Hepatocyte (in vitro differentiated cells): Measurements from ENCODE around the gene GNG10. TPM values are rescaled to one million over a fixed set of nuclear protein-coding genes. Genes with fewer than 3 reads are reported as not detected.

Experiments
- DNase-seq: peaks from one replicate; pipeline ENCODE4 v3.0.0-alpha.2; 2016; ENCODE audit warnings: low spot score
- H2AFZ ChIP-seq: fragments of 200-600 bp; sonication (generic); 2 replicates; pipeline ENCODE4 v1.6.0; 2016; ENCODE audit warnings: antibody characterized with exemption, mild to moderate bottlenecking
- H3K27ac ChIP-seq: fragments of 200-600 bp; sonication (generic); 2 replicates; pipeline ENCODE4 v1.5.1; 2016; ENCODE audit warnings: mild to moderate bottlenecking
- H3K27me3 ChIP-seq: fragments of 200-600 bp; sonication (generic); 2 replicates; pipeline ENCODE4 v1.6.1; 2016
- H3K36me3 ChIP-seq: fragments of 200-600 bp; sonication (generic); replicated peaks from 2 replicates; pipeline ENCODE4 v1.5.1; 2016; ENCODE audit warnings: low read depth; ENCODE audit not compliant: insufficient read depth
- H3K4me1 ChIP-seq: fragments of 200-600 bp; sonication (generic); 2 replicates; pipeline ENCODE4 v1.5.1; 2016; ENCODE audit warnings: mild to moderate bottlenecking, moderate library complexity; ENCODE audit not compliant: insufficient read depth
- H3K4me2 ChIP-seq: fragments of 200-600 bp; sonication (generic); 2 replicates; pipeline ENCODE4 v1.6.0; 2016
- H3K4me3 ChIP-seq: fragments of 200-600 bp; sonication (generic); 2 replicates; pipeline ENCODE4 v1.5.1; 2016; ENCODE audit warnings: mild to moderate bottlenecking
- H3K79me2 ChIP-seq: fragments of 200-600 bp; sonication (generic); 2 replicates; pipeline ENCODE4 v1.6.0; 2017; ENCODE audit warnings: mild to moderate bottlenecking
- H3K9me2 ChIP-seq: fragments of 200-600 bp; sonication (generic); replicated peaks from 2 replicates; pipeline ENCODE4 v1.6.0; 2017; ENCODE audit warnings: mild to moderate bottlenecking; ENCODE audit not compliant: insufficient read depth
- H3K9me3 ChIP-seq: fragments of 200-600 bp; sonication (generic); 2 replicates; pipeline ENCODE4 v1.5.1; 2016; ENCODE audit warnings: low read depth, mild to moderate bottlenecking
- H4K20me1 ChIP-seq: fragments of 200-600 bp; sonication (generic); 2 replicates; pipeline ENCODE4 v1.6.0; 2016; ENCODE audit warnings: mild to moderate bottlenecking; ENCODE audit not compliant: insufficient read depth, poor library complexity, severe bottlenecking
- EZH2 ChIP-seq: fragments of 200-600 bp; sonication (generic); IDR thresholded peaks from 2 replicates; pipeline ENCODE4 v1.6.1; 2016; ENCODE audit warnings: antibody characterized with exemption, mild to moderate bottlenecking, borderline replicate concordance
- EZH2phosphoT487 ChIP-seq: fragments of 200-600 bp; sonication (generic); IDR thresholded peaks from one replicate; pipeline ENCODE4 v1.6.1; 2018; ENCODE audit warnings: antibody characterized with exemption, mild to moderate bottlenecking, low read depth, moderate library complexity; ENCODE audit not compliant: unreplicated experiment, severe bottlenecking
- WGBS: methylation state at CpG from one replicate; pipeline ENCODE4 v1.1.6; 2016; ENCODE audit warnings: low lambda C conversion rate; ENCODE audit errors: missing lambda C conversion rate; 5-methylcytosine and 5-hydroxymethylcytosine counted together
- polyA plus RNA-seq: library from polyadenylated mRNA; unstranded; fragments of >200 nt; fragmentation: Nextera tagmentation; extraction: Ambion mirVana; gene quantifications from 2 replicates; pipeline ENCODE4 v1.2.1, GENCODE V29; 2016
- total RNA-seq: library from RNA; depleted of rRNA; stranded (reverse); fragments of >200 nt; gene quantifications from 2 replicates; pipeline ENCODE4 v1.2.3, GENCODE V29; 2014
- TF ChIP-seq, protein P1 (sequence below): fragments of 200-600 bp; sonication (generic); IDR thresholded peaks from 2 replicates; pipeline ENCODE4 v1.5.1; 2016; ENCODE audit warnings: antibody characterized with exemption, mild to moderate bottlenecking; ENCODE audit not compliant: poor library complexity

Gene GNG10
- total and polyA plus RNA-seq, 2 experiments from 2014 or later = 51.6 to 101 TPM

DNA sequence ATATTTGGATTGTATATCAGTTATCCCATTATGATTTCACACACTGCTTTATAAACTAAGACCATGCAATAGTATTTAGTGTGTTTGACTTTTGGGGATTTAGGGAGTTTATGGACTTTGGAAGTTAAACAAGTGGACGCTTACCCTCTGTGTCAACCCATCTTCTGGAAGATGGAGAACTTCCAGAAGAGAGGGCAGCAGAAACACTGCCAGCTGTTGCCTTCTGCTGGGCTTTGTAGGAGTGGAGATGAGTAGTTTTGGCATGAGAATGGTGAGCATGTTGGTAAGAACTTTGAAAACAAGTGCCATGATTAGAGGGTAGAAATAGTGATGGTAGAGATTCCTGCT lies 28.0 kb upstream of the GNG10 start:
- no peaks in the 10 kb centered on the region for H3K9me3 ChIP-seq
- H3K4me3 ChIP-seq = no peak overlapping the region
- H3K27me3 ChIP-seq = no peaks in the 10 kb centered on the region
- H3K4me1 ChIP-seq = peaks cover 50% of the 10 kb centered on the region
- peak overlapping the region; percentile 96 for H3K4me2 ChIP-seq
- H3K79me2 ChIP-seq = peaks cover 69% of the 10 kb centered on the region
- TF ChIP-seq, protein P1, sequence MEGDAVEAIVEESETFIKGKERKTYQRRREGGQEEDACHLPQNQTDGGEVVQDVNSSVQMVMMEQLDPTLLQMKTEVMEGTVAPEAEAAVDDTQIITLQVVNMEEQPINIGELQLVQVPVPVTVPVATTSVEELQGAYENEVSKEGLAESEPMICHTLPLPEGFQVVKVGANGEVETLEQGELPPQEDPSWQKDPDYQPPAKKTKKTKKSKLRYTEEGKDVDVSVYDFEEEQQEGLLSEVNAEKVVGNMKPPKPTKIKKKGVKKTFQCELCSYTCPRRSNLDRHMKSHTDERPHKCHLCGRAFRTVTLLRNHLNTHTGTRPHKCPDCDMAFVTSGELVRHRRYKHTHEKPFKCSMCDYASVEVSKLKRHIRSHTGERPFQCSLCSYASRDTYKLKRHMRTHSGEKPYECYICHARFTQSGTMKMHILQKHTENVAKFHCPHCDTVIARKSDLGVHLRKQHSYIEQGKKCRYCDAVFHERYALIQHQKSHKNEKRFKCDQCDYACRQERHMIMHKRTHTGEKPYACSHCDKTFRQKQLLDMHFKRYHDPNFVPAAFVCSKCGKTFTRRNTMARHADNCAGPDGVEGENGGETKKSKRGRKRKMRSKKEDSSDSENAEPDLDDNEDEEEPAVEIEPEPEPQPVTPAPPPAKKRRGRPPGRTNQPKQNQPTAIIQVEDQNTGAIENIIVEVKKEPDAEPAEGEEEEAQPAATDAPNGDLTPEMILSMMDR = no peak
- TF ChIP-seq EZH2phosphoT487 (no peak), EZH2 (no peak)
- no peak overlapping the region for H2AFZ ChIP-seq
- 57% methylated on average over 1 of the region's 1 CpG for WGBS
- H3K27ac ChIP-seq = no peak overlapping the region
- no peaks in the 10 kb centered on the region for H3K36me3 ChIP-seq
- DNase-seq = no peak
- no peaks in the 10 kb centered on the region for H3K9me2 ChIP-seq
- H4K20me1 ChIP-seq = peaks cover 27% of the 10 kb centered on the region

DNA sequence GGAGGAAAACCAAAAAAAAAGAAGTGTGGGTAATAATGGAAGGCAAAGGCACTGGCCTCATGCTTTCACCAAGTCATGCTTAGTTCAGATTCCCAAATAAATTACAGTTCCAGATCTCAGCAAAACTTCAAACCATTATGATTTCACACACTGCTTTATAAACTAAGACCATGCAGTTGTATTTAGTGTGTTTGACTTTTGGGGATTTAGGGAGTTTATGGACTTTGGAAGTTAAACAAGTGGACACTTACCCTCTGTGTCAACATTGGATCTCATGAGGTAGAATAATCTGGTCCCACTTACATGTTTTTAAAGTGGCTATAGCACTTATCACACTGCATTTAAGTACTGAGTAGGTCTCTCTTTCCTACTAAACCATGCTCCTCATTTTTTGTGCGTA lies 26.5 kb upstream of the GNG10 start:
- WGBS = 64% methylated on average over 1 of the region's 1 CpG
- H3K4me2 ChIP-seq = peak overlapping the region; percentile 96
- no peaks in the 10 kb centered on the region for H3K36me3 ChIP-seq
- H3K4me3 ChIP-seq = no peak overlapping the region
- peaks cover 82% of the 10 kb centered on the region for H3K79me2 ChIP-seq
- H3K4me1 ChIP-seq = peaks cover 49% of the 10 kb centered on the region
- H4K20me1 ChIP-seq = peaks cover 29% of the 10 kb centered on the region
- H2AFZ ChIP-seq = no peak overlapping the region
- TF ChIP-seq EZH2phosphoT487 (no peak), EZH2 (no peak)
- TF ChIP-seq, protein P1 = no peak
- no peaks in the 10 kb centered on the region for H3K9me2 ChIP-seq
- no peak for DNase-seq
- H3K27me3 ChIP-seq = no peaks in the 10 kb centered on the region
- no peak overlapping the region for H3K27ac ChIP-seq
- H3K9me3 ChIP-seq = no peaks in the 10 kb centered on the region

DNA sequence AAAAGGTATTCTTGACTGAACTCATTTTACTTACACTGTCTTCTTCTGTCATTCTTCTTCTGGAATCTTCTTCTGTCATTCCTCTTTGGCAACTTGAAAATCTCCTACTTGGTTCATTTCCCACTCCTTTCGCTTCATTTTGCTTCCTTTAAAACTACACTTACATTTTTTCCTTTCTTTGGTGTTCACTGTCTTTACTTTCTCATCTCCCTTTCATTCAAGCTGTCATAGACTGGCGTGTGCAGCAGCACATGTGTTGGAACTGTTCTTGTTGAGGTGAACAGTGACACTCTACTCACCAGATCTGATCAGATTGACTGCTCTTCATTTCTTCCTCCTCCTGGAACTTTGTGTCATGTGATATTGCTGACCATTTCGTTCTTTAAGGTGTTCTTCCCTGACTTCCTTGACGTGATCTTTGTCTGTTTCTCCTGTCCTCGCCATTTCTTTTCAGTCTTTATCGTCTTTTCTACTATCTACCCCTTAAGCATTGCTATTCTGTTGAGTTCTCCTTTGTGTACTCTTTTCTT lies 23.9 kb upstream of the GNG10 start:
- Histone ChIP-seq H3K27ac (peak overlapping the region; percentile 42), H3K36me3 (no peaks in the 10 kb centered on the region), H3K4me2 (peak overlapping the region; percentile 55), H3K27me3 (no peaks in the 10 kb centered on the region), H3K79me2 (peaks cover 71% of the 10 kb centered on the region), H3K9me2 (no peaks in the 10 kb centered on the region), H2AFZ (no peak overlapping the region), H3K4me1 (peaks cover 38% of the 10 kb centered on the region), H3K9me3 (no peaks in the 10 kb centered on the region), H3K4me3 (no peak overlapping the region), H4K20me1 (peaks cover 20% of the 10 kb centered on the region)
- WGBS = 85% methylated on average over 6 of the region's 6 CpGs
- DNase-seq = no peak
- TF ChIP-seq EZH2 (no peak), EZH2phosphoT487 (no peak)
- TF ChIP-seq, protein P1 = no peak
